SJSA1 (cell line): ENCODE results near the gene DIRAS2. TPM values are rescaled to one million over a fixed set of nuclear protein-coding genes. Genes with fewer than 3 reads are reported as not detected.
"Not testable (repeated sequence)": the region's sequence is repeated elsewhere in the genome, so short reads cannot be mapped to it uniquely, and the experiment has no call there.

Source experiments
- DNase-seq, 2 experiments: peaks; one replicate each; pipeline ENCODE4 v3.0.0-alpha.2; 2015 to 2020; ENCODE audit warnings: low spot score in 2 of 2, low read depth in 1 of 2
- H3K27ac ChIP-seq: fragments of 250-450 bp; sonication (Bioruptor Pico); 2 replicates; pipeline ENCODE4 v1.5.1; 2020; ENCODE audit warnings: mild to moderate bottlenecking, moderate library complexity
- H3K27me3 ChIP-seq: fragments of 250-450 bp; sonication (Bioruptor Pico); replicated peaks from 2 replicates; pipeline ENCODE4 v1.5.1; 2020; ENCODE audit warnings: mild to moderate bottlenecking, moderate library complexity
- H3K36me3 ChIP-seq: fragments of 250-450 bp; sonication (Bioruptor Pico); 2 replicates; pipeline ENCODE4 v1.5.1; 2020; ENCODE audit warnings: mild to moderate bottlenecking
- H3K4me1 ChIP-seq: fragments of 250-450 bp; sonication (Bioruptor Pico); replicated peaks from 2 replicates; pipeline ENCODE4 v1.6.1; 2021; ENCODE audit warnings: mild to moderate bottlenecking
- H3K4me3 ChIP-seq: fragments of 250-450 bp; sonication (Bioruptor Pico); 2 replicates; pipeline ENCODE4 v1.5.1; 2020; ENCODE audit warnings: mild to moderate bottlenecking
- H3K9me3 ChIP-seq: fragments of 250-450 bp; sonication (Bioruptor Pico); replicated peaks from 2 replicates; pipeline ENCODE4 v1.5.1; 2020; ENCODE audit warnings: mild to moderate bottlenecking
- total RNA-seq: library from RNA; depleted of rRNA; stranded (reverse); fragments of >200 nt; shearing (Covaris generic); gene quantifications from 2 replicates; pipeline ENCODE4 v1.2.3, GENCODE V29; 2014; rRNA removed

Gene DIRAS2, protein sequence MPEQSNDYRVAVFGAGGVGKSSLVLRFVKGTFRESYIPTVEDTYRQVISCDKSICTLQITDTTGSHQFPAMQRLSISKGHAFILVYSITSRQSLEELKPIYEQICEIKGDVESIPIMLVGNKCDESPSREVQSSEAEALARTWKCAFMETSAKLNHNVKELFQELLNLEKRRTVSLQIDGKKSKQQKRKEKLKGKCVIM
- total RNA-seq: not detected in 2 replicates

DNA sequence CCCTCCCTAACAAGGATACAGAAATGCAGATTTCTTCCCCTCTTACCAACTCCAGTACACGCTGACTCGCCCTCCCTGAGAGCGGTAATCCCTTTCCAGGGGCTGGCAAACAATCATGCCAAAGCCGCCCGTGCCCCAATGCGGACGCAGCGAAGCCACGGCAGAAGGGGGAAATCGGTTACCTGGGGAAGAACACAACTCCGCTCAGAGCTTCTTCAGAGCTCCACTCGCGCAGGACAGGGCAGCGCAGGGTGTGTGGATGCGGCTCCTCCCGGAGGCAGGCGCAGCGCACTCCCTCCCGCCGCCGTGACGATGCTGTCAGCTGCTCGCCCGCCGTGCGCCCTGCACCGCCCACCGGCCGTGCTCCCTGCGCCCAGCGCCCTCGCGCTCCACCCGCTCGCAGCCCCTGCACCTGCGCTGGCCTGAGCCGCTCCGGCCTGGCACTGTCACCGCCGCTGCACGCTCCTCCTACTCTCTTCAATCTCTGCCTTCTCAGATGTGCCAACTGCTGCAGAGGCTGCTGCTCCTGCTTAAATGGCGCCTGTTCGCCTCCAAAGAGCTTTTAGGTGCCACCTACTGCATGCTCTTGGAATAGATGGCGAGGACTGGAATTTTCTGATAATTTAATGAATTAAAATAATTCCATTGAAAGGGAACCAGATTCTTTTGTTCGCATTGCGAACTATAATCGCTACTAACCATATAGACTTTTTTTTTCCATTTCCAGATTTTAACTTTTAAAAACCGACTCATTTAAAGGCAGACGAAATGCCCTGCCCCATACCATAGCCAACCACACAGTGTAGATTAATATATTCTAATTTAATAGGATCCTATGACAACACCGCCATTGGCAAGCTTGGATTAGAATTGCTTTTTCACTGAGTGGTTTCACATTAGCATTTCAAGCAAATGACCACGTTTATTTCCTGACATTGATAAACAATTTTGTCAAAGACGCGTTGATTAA is at the start of gene DIRAS2:
Gene DIRAS2, minus strand, starts transcription at position 255 of the 970 bp plus-strand sequence. CDS start 28,997 bp downstream, outside the sequence.
- peak in 1 of 2 experiments; percentile 3 for DNase-seq
- H3K27me3 ChIP-seq: peaks cover 18% of the 10 kb centered on the region
- no peaks in the 10 kb centered on the region; the same call in 1 of the 2 replicates for H3K4me1 ChIP-seq
- 0 out of 2 replicates have a peak within 1 kb of the TSS, but pooled peaks have one; percentile 7 for H3K4me3 ChIP-seq
- H3K27ac ChIP-seq: no peak within 1 kb of the TSS
- H3K36me3 ChIP-seq: no peaks in the 10 kb centered on the region
- no peaks in the 10 kb centered on the region for H3K9me3 ChIP-seq

DNA sequence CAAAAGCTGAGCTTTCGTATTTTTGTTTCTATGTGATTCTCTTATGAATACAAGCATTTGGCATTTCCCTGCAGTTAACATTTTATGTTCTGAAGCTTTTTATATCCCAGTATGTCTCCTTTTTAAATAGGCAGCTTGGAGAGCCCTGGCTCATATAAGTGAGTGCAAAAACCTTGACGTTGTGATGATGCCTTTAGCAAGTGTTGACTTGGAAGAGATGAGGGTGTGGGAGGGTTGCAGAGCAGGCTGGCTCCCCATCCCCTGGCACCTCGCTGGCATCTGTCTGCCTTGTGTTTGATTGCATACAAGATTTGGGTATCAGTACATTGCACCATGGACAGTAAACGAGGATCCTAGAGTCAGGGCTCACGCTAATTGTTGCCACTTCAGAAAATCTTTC is 42.1 kb upstream of the DIRAS2 start:
- no peak for DNase-seq
- H3K9me3 ChIP-seq: no peaks in the 10 kb centered on the region
- H3K27ac ChIP-seq: no peak overlapping the region
- no peaks in the 10 kb centered on the region for H3K4me1 ChIP-seq
- H3K27me3 ChIP-seq: no peaks in the 10 kb centered on the region
- no peak overlapping the region for H3K4me3 ChIP-seq
- no peaks in the 10 kb centered on the region for H3K36me3 ChIP-seq

DNA sequence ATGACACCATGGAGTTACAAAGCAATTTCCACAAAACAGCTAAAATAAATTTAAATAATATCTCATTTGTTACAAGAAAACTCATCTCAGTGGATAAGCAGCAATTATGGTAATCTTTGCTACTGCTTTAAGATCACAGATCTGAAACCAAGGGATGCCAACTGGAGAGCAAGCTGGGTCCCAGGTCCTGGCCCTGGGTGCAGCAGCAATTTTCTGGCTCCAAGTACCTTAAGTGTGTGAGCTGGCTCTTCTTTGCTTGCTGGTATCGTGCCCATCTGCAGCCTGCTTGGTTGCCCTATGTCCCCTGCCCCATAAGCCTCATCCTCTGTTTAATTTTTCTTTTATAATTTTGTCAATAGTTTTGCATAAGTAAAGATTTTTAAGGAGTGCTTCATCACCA is 41.5 kb upstream of the DIRAS2 start:
- no peak for DNase-seq

DNA sequence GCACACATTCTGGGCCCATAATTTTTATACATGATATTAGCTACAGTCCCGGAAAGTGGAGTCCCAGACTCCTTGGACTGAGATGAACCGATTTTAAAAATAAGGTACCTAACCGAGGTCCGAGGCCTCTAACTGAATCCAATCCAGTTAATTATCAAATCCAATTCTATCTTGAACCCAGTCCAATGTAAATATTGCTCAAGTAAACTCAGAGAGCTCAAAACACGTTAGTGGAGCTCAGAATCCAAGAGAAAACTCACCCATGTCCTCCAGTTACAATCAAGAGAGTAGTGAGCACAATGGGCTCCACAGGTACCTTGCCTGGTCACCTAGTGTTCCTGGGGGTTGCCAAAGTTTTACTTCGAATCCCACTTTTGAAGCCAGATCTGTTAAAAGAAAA is 37.9 kb upstream of the DIRAS2 start:
- Histone ChIP-seq H3K9me3 (no peaks in the 10 kb centered on the region), H3K27ac (no peak overlapping the region), H3K36me3 (no peaks in the 10 kb centered on the region), H3K27me3 (no peaks in the 10 kb centered on the region), H3K4me3 (no peak overlapping the region), H3K4me1 (no peaks in the 10 kb centered on the region)
- DNase-seq: no peak

More for the DNA sequence above, 41.5 kb upstream of the DIRAS2 start:
- Histone ChIP-seq H3K4me3 (no peak overlapping the region), H3K27ac (no peak overlapping the region), H3K9me3 (no peaks in the 10 kb centered on the region), H3K27me3 (no peaks in the 10 kb centered on the region), H3K4me1 (no peaks in the 10 kb centered on the region), H3K36me3 (no peaks in the 10 kb centered on the region)

DNA sequence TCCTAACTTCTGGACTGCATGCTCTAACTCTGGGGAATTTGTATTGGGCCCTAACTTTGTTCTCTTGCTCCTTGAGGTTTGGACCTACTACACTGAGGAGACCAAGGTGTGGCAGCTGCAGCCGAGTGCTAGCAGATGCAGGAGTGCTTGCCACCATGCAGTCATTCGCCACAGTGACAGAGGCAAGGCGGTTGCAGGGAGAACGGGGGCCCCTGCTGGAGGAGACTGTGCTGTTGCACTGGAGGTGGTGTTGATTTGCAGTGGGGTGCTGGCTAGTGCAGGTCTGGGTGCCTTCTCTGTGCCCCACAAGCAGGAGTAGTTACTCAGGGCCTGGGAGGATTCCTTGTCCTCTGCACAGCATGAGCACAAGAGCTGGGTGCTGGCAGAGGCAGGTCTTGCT is 22.4 kb upstream of the DIRAS2 start:
- Histone ChIP-seq H3K4me1 (no peaks in the 10 kb centered on the region), H3K36me3 (no peaks in the 10 kb centered on the region), H3K9me3 (no peaks in the 10 kb centered on the region), H3K27me3 (no peaks in the 10 kb centered on the region), H3K4me3 (no peak overlapping the region), H3K27ac (no peak overlapping the region)
- DNase-seq: no peak

DNA sequence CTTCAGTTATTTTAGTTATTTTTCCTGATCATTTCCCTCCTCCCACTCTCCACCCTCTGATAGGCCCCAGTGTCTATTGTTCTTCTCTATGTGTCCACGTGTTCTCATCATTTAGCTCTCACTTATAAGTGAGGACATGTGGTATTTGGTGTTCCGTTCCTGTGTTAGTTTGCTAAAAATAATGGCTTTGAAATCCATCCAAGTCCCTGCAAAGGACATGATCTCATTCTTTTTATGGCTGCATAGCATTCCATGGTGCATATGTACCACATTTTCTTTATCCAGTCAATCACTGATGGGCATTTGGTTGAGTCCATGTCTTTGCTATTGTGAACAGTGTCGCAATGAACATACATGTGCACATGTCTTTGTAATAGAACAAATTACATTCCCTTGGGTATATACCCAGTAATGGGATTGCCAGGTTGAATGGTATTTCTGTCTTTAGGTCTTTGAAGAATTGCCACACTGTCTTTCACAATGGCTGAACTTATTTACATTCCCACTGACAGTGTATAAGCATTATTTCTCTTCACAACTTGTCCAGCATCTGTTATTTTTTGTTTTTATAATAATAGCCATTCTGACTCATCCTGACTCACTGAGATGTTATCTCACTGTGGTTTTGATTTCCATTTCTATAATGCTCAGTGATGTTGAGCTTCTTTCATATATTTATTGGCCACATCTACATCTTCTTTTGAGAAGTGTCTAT is 17.2 kb upstream of the DIRAS2 start:
- H3K4me3 ChIP-seq: no peak overlapping the region
- DNase-seq: peak in 1 of 2 experiments; percentile 23
- H3K27ac ChIP-seq: no peak overlapping the region
- H3K27me3 ChIP-seq: no peaks in the 10 kb centered on the region
- H3K36me3 ChIP-seq: no peaks in the 10 kb centered on the region
- no peaks in the 10 kb centered on the region for H3K9me3 ChIP-seq
- no peaks in the 10 kb centered on the region for H3K4me1 ChIP-seq

GRCh38 chr9:90658783-90659182 is 16.2 kb upstream of the DIRAS2 start:
- Histone ChIP-seq H3K27me3 (no peaks in the 10 kb centered on the region), H3K4me1 (no peaks in the 10 kb centered on the region), H3K36me3 (no peaks in the 10 kb centered on the region), H3K9me3 (no peaks in the 10 kb centered on the region), H3K27ac (no peak overlapping the region), H3K4me3 (no peak overlapping the region)
- no peak for DNase-seq

GRCh38 chr9:90658181-90658580 is 15.6 kb upstream of the DIRAS2 start:
- no peak for DNase-seq
- Histone ChIP-seq H3K4me3 (no peak overlapping the region), H3K9me3 (no peaks in the 10 kb centered on the region), H3K4me1 (no peaks in the 10 kb centered on the region), H3K27me3 (no peaks in the 10 kb centered on the region), H3K27ac (no peak overlapping the region), H3K36me3 (no peaks in the 10 kb centered on the region)

- DNase-seq, H3K4me3 ChIP-seq, H3K36me3 ChIP-seq, H3K9me3 ChIP-seq, H3K27me3 ChIP-seq, H3K27ac ChIP-seq, H3K4me1 ChIP-seq: not testable (repeated sequence)
These were observed 14.3 kb upstream of the DIRAS2 start for GRCh38 chr9:90656876-90657275.

- Histone ChIP-seq H3K4me3 (no peak overlapping the region), H3K27ac (no peak overlapping the region), H3K9me3 (no peaks in the 10 kb centered on the region), H3K36me3 (no peaks in the 10 kb centered on the region), H3K27me3 (no peaks in the 10 kb centered on the region), H3K4me1 (no peaks in the 10 kb centered on the region)
- DNase-seq: no peak
These were observed 8.6 kb upstream of the DIRAS2 start for GRCh38 chr9:90651246-90651645.

DNA sequence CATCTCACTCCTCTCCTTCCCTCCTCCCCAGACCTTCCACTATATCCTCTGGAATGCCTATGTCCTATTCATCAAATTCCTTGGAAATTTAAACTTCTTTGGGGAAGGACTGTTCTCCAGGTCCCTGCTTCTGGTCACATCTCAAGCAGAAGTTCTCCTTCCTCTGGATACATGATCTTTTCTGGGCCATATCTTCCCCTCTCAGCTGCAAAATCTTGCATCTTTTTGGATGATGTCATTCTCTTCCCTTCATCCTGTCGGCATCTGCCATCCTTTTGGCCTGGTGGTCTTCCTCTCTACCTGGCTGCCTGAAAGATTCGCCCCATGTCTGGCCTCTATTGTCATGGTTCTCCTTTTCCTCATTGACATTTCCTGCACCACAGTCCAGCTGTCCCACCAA is 5.2 kb upstream of the DIRAS2 start:
- H3K27me3 ChIP-seq: peaks cover 12% of the 10 kb centered on the region
- no peaks in the 10 kb centered on the region; the same call in 1 of the 2 replicates for H3K4me1 ChIP-seq
- no peaks in the 10 kb centered on the region for H3K9me3 ChIP-seq
- no peak overlapping the region for H3K4me3 ChIP-seq
- no peak for DNase-seq
- no peaks in the 10 kb centered on the region for H3K36me3 ChIP-seq
- H3K27ac ChIP-seq: no peak overlapping the region

DNA sequence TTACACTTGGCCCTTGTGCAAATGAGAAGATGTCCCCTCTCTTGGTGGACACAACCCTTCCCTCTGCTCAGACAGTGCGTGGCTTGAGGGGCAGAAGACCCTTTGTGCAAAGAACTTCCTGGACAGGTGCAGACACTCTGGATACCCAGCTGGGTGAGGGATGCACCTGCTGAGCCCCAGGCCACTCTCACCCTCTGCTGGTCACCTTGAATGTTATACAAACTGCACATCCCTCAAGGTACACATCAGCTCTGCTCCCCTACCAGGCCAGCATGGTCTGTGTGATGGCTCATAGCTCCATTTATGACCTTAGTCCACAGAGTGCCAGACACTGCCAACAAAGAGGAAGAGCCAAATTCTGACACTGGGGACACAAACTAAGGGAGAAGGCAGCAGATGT is 3.1 kb upstream of the DIRAS2 start:
- Histone ChIP-seq H3K4me3 (no peak overlapping the region), H3K27ac (no peak overlapping the region), H3K4me1 (no peaks in the 10 kb centered on the region; the same call in 1 of the 2 replicates), H3K36me3 (no peaks in the 10 kb centered on the region), H3K9me3 (no peaks in the 10 kb centered on the region), H3K27me3 (peaks cover 18% of the 10 kb centered on the region)
- no peak for DNase-seq

GRCh38 chr9:90641884-90642487 is 638 bp downstream of the DIRAS2 start:
- H3K27me3 ChIP-seq: peaks cover 18% of the 10 kb centered on the region
- H3K36me3 ChIP-seq: no peaks in the 10 kb centered on the region
- no peaks in the 10 kb centered on the region for H3K9me3 ChIP-seq
- no peak overlapping the region for H3K4me3 ChIP-seq
- DNase-seq: no peak
- H3K27ac ChIP-seq: no peak overlapping the region
- no peaks in the 10 kb centered on the region; the same call in 1 of the 2 replicates for H3K4me1 ChIP-seq
